Measurements from ENCODE around the gene OR5K1.

- TF ChIP-seq CTCF (IDR thresholded peaks at IDR 0.05; ENCODE audit: insufficient read depth, low read depth, low read length) = no peak
- no peak for TF ChIP-seq EZH2 (IDR thresholded peaks at IDR 0.05; ENCODE audit: insufficient read depth, low read length)
Observed at GRCh38 chr3:98519351-98519750, 56.4 kb downstream of the OR5K1 start.
